WTC11 (cell line): ENCODE data around the gene MAPK12. TPM values are rescaled to one million over a fixed set of nuclear protein-coding genes. Genes with fewer than 3 reads are reported as not detected.

Experiments used
- ARID4B ChIP-seq: sonication (generic); formaldehyde crosslinking; IDR thresholded peaks from 2 replicates; pipeline ENCODE4 v1.8.0; 2023; ENCODE audit warnings: missing genetic modification reagents, mild to moderate bottlenecking, borderline replicate concordance
- CREB1 ChIP-seq: sonication (generic); formaldehyde crosslinking; IDR thresholded peaks from 2 replicates; pipeline ENCODE4 v1.8.0; 2023; ENCODE audit warnings: mild to moderate bottlenecking, missing genetic modification reagents
- CREM ChIP-seq: sonication (generic); formaldehyde crosslinking; IDR thresholded peaks from 2 replicates; pipeline ENCODE4 v1.8.1; 2022; ENCODE audit warnings: mild to moderate bottlenecking, missing genetic modification reagents, moderate library complexity
- E2F1 ChIP-seq: sonication (generic); formaldehyde crosslinking; IDR thresholded peaks from 2 replicates; pipeline ENCODE4 v1.8.0; 2022; ENCODE audit warnings: mild to moderate bottlenecking, missing genetic modification reagents
- E2F4 ChIP-seq: sonication (generic); formaldehyde crosslinking; IDR thresholded peaks from 2 replicates; pipeline ENCODE4 v1.8.1; 2022; ENCODE audit warnings: low read depth, mild to moderate bottlenecking, moderate library complexity, missing genetic modification reagents, borderline replicate concordance
- FOXK1 ChIP-seq: sonication (generic); formaldehyde crosslinking; IDR thresholded peaks from 2 replicates; pipeline ENCODE4 v1.8.0; 2022; ENCODE audit warnings: mild to moderate bottlenecking, moderate library complexity, missing genetic modification reagents
- FOXP4 ChIP-seq: sonication (generic); formaldehyde crosslinking; IDR thresholded peaks from 2 replicates; pipeline ENCODE4 v1.8.0; 2022; ENCODE audit warnings: mild to moderate bottlenecking, missing genetic modification reagents
- MAX ChIP-seq: sonication (generic); formaldehyde crosslinking; IDR thresholded peaks from 2 replicates; pipeline ENCODE4 v1.8.0; 2022; ENCODE audit warnings: mild to moderate bottlenecking, missing genetic modification reagents
- MXD4 ChIP-seq: fragments of 250-450 bp; sonication (Bioruptor Pico); IDR thresholded peaks from 2 replicates; pipeline ENCODE4 v1.8.0; 2021; ENCODE audit warnings: mild to moderate bottlenecking, moderate library complexity, borderline replicate concordance
- MYBL2 ChIP-seq: sonication (generic); formaldehyde crosslinking; IDR thresholded peaks from 2 replicates; pipeline ENCODE4 v1.8.1; 2023; ENCODE audit warnings: mild to moderate bottlenecking, moderate library complexity, missing genetic modification reagents
- PRRX2 ChIP-seq: fragments of 250-450 bp; sonication (Bioruptor Pico); IDR thresholded peaks from 2 replicates; pipeline ENCODE4 v1.8.0; 2021; ENCODE audit warnings: mild to moderate bottlenecking
- ZNF138 ChIP-seq: sonication (generic); formaldehyde crosslinking; conservative IDR thresholded peaks from 2 replicates; pipeline ENCODE4 v1.8.1; 2022; ENCODE audit warnings: mild to moderate bottlenecking, moderate library complexity, missing genetic modification reagents
- ZNF281 ChIP-seq: sonication (generic); formaldehyde crosslinking; IDR thresholded peaks from 2 replicates; pipeline ENCODE4 v1.8.0; 2023; ENCODE audit warnings: mild to moderate bottlenecking, missing genetic modification reagents
- ZNF423 ChIP-seq: fragments of 250-450 bp; sonication (Bioruptor Pico); IDR thresholded peaks from 2 replicates; pipeline ENCODE4 v2.1.2; 2022; ENCODE audit warnings: mild to moderate bottlenecking, moderate library complexity
- ZNF425 ChIP-seq: fragments of 250-450 bp; sonication (Bioruptor Pico); conservative IDR thresholded peaks from 2 replicates; pipeline ENCODE4 v1.9.0; 2021; ENCODE audit warnings: mild to moderate bottlenecking
- ZNF532 ChIP-seq: fragments of 250-450 bp; sonication (Bioruptor Pico); IDR thresholded peaks from 2 replicates; pipeline ENCODE4 v1.9.0; 2021; ENCODE audit warnings: mild to moderate bottlenecking, borderline replicate concordance
- ZNF671 ChIP-seq: fragments of 250-450 bp; sonication (Bioruptor Pico); IDR thresholded peaks from 2 replicates; pipeline ENCODE4 v1.8.0; 2021; ENCODE audit warnings: mild to moderate bottlenecking
- total RNA-seq: library from RNA; stranded (reverse); gene quantifications from 3 replicates; pipeline ENCODE4 v1.2.3, GENCODE V29; 2021

Gene MAPK12
- total RNA-seq, 1 experiment from 2014 or later: 31.0 TPM

GRCh38 chr22:50250555-50251476 lies 10.7 kb downstream of the MAPK12 start, which contains the start of gene HDAC10 (continued):
- TF ChIP-seq FOXP4 (CRISPR knock-in tag): peak; percentile 52; the same call in 1 of the 2 replicates
- TF ChIP-seq ZNF532 (CRISPR knock-in tag): no peak
- peak; percentile 49 for TF ChIP-seq FOXK1 (CRISPR knock-in tag)
- no peak for TF ChIP-seq CREB1 (CRISPR knock-in tag)
- no peak for TF ChIP-seq ZNF425 (CRISPR knock-in tag)
- no peak for TF ChIP-seq MYBL2 (CRISPR knock-in tag)
- peak; percentile 56; the same call in 1 of the 2 replicates for TF ChIP-seq ARID4B (CRISPR knock-in tag)
- no peak for TF ChIP-seq PRRX2 (CRISPR knock-in tag)
- peak; percentile 26; the same call in 1 of the 2 replicates for TF ChIP-seq ZNF138
- TF ChIP-seq E2F1: no peak
- TF ChIP-seq MAX (CRISPR knock-in tag): no peak
- no peak for TF ChIP-seq ZNF423 (CRISPR knock-in tag)
- no peak for TF ChIP-seq CREM (CRISPR knock-in tag)
- TF ChIP-seq E2F4 (CRISPR knock-in tag): no peak
- TF ChIP-seq MXD4 (CRISPR knock-in tag): no peak
- TF ChIP-seq ZNF281: no peak
- TF ChIP-seq ZNF671: no peak
